ENCODE data around the gene RGS3.
A peak's percentile ranks its signal among the peaks of the same experiment; 100 is the strongest.
"Not testable (repeated sequence)": the region's sequence is repeated elsewhere in the genome, so short reads cannot be mapped to it uniquely, and the experiment has no call there.

The RGS3 gene

GRCh38 chr9:113463418-113464285 is at the start of gene RGS3:
TSS of gene RGS3 (plus strand) at chr9:113463727. CDS start at chr9:113463803, 76 bp downstream.
- DNase-seq: peak; percentile 73

GRCh38 chr9:113416149-113416721 is 47.3 kb upstream of the RGS3 start:
- DNase-seq: no peak

- no peak for DNase-seq
Observed at GRCh38 chr9:113417370-113417769, 46.2 kb upstream of the RGS3 start.

DNA sequence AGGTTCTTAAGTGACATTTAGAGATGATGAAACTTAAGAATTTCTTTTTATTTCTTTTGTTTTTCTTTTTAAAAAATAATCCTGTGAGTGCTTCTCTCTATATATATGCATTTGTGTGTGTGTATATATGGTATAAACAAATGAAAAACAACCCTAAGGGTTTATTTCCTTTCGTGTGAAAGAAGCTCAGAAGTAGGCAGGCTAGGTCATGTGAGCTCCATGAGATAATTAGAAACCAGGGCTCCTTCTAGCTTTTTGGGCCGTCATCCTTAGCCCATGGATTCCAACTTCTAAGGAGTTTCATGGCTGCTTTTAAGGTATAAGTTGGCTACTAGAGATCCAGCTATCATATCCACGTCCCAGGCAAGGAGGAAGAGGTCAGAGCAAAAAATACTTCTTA is 41.8 kb upstream of the RGS3 start:
- no peak for DNase-seq

DNA sequence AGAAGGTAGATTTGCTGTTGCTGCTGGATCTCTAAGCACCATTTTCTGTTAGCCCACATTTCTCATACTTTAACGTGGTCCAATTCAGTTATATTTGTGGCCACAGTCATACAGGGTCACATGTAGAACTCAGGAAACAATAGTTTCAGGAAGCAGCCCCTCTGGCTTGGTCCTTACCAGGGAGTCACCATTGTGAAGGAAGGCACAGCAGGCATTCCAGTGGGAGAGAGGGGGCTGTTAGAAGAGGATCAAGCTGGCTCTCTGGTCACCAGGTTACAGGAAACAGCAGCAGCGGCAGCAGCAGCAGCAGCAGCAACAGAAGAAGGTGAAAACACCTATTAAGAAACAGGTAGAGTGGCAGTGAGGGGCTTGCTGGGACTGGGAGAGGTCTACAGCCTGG is 38.5 kb upstream of the RGS3 start:
- no peak for DNase-seq

- DNase-seq: no peak
Observed at GRCh38 chr9:113426701-113427100, 36.8 kb upstream of the RGS3 start.

- DNase-seq: no peak
Observed at GRCh38 chr9:113427629-113428028, 35.9 kb upstream of the RGS3 start.

GRCh38 chr9:113428062-113428615 is 35.4 kb upstream of the RGS3 start:
- DNase-seq: no peak

DNA sequence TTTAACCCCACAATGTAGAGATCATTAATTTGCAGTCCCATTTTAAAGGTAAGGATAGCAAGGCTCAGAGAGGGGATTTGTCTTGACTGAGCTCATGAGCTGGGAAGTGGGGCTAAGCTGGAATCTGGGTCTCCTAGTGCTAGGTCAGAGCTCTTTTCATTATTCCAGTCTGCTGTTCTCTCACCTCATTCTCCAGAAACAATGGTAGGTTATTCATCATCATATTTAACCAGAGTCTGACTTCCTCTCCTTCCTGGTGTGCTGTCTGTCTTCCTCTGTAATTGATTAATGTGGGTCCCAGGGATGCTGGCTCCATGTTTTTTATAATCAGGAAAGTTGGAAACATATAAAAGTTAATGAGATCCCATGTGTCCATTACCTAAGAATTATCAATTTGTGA is 32.3 kb upstream of the RGS3 start:
- DNase-seq: no peak

DNA sequence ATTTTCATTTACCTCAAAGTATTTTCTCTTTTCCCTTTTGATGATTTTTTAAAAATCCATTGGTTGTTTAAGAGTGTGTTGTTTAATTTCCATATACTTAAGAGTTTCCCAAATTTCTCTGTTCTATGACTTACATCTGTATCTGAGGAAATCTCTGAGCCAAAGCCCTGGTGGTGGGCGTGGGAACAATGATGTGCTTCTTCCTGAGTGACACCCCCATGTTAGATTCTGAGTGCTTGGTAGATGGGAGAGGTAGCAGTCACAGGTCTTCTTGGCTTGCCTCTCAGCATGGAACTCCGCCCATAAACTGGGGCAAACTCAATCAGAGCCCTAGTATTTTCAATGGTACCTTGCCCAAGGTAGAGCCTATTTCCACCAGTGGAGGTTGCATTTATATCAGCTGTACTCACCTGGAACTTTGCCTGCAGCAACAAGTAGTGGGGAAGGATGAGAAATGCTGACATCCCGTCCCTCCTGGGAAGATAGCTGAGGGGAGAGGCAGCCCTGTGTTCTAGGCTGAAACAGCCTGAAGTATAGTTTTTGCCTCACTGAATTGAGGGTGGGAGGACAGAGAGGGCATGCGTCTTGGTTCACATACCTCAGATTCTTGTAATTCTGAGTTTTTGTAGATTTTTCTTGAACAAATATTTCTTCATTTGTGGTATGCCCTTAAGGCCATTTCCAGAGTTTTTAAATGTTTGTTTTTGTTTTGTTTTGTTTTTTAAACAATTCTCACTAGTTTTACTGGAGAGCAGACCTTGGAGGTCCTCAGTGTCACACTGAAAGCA is 26.6 kb upstream of the RGS3 start:
- DNase-seq: no peak

GRCh38 chr9:113437716-113438115 is 25.8 kb upstream of the RGS3 start:
- DNase-seq: not testable (repeated sequence)

DNA sequence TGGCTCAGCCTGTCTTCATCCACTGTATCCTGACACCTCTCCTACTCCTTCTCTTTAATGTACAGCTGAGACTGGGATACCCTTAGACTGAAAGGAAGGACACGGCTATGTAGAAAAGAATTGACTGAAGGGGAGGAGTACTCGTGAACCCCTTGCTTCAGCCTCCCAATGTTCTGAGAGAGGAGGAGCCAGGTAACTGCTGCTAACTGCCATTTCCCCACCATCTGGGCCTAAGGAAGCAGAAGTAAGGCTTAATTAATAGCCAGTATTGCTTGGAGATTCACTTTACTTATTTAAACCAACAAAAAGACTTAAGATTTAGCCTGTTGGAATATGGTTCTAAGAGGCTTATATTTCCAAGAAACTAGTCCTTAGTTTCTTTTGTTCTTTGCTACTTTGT is 18.8 kb upstream of the RGS3 start:
- no peak for DNase-seq

- DNase-seq: no peak
Observed at GRCh38 chr9:113446323-113446740, 17.2 kb upstream of the RGS3 start.

DNA sequence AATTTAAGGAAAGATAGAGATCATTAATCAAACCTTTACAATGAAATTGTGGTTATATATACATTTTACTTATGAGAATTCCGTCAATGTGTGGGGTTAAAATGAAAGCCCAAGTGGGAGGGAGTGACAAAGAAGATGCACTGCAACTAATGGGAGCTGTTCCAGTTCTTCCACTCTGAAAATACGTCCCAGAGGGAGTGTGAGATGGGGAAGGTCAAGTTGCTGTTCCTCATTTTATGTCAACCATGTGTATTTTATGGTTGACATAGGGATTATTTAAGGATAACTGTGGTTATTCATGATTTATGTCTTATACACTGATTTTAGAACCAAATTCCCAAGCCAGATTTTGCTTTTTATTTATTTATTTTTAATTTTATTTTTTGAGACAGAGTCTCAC is 14.2 kb upstream of the RGS3 start:
- DNase-seq: no peak

DNA sequence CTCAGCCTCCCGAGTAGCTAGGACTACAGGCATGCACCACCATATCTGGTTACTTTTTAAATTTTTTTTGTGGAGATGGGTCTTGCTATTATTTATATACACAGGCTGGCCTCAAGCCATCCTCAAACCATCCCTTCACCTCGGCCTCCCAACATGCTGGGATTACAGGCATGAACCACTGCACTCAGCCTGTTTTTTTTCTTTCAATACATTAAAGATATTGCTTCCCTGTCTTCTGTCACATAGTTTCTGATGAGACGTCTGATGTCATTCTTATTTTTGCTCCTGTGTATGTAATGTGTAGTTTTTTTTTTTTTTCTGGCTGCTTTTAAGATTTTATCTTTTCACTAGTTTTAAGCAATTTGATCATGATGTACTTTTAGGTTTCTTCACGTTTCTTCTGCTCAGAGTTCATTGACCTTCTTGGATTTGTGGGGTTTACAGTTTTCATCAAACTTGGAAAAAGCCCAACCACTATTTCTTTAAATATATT is 11.4 kb upstream of the RGS3 start:
- DNase-seq: no peak

DNA sequence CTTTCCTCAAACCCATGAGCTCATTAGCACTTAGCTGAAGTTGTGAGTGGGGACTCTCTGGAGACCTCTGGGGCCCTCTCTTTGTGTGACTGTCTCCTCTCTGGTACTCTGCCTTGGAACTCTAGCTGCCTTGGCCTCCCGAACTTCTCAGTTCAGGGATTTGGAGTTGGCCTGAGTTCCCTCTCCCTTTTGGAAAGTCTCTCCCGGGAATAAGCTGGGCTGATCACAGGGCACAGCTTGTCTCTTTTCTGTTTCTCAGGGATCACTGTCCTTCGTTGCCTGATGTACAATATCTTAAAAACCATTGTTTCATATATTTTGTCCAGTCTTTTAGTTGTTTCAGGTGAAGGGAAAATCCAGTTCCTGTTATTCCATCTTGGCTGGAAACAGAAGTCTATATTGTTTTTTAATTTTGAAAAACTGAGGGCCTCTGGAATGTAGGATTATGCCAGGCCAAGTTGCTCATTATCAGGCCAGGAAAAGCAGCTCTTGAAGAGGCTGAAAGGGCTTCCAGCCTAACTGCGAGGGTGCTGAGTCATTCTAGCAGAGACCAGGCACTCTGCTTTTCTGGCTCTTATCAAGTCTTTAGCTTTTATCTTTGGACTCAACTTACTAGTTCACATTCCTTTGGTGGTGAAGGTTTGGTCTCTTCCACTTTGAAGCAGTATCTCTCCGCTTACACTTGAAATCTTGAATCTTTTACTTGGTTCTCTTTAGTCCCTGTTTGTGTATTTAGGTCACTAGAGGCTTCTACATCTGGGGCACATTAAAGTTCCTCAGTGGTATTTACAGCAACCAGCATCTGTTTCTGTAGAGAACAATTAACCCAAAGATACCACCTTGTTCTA is 8.4 kb upstream of the RGS3 start:
- no peak for DNase-seq

DNA sequence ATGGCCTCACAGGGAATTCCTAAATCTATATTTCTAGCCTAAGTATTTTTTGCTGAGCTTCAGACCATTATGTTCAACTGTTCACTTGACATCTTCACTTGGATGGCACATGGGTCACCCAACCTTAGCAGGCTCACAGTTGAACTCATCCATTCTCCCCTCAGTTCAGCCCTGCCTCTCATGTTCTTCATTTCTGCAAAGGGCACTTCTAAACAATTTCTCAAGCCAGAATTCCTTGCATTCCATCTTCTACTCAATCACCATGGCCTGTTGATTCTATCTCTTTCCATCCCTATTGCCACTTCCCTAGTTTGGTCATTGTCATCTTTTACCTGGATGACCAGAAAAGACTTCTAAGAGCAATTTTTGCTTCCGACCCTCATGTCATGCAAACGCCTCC is 7.3 kb upstream of the RGS3 start:
- no peak for DNase-seq

GRCh38 chr9:113461285-113461684 is 2.2 kb upstream of the RGS3 start:
- no peak for DNase-seq

- no peak for DNase-seq
Observed at GRCh38 chr9:113461943-113462342, 1.6 kb upstream of the RGS3 start.

DNA sequence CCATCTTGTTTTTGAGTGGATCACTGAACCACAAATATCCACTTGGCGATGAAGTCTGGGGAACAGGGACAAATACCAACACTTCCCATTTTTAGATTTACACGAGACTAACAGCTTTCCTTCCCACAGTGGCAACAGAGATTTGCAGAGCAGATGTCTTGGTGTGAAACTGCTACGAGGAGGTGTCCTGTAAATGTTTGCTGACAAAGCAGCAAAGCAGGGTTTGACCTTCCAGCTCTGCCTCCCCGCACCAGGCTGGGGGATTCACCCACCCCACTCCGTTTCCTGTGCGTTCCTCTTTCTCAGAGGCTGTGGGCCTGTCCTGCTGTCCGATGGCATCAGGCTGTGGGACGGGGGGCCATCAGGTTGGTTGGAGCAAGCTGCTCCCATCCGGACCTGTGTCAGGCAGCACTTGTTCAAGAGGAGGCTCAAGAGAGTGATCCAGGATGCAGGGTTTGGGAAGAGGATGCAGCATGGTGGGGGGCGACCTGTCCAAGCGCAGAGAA is 693 bp upstream of the RGS3 start:
- DNase-seq: no peak

- no peak for DNase-seq
Observed at GRCh38 chr9:113464286-113464660, 746 bp downstream of the RGS3 start.

DNA sequence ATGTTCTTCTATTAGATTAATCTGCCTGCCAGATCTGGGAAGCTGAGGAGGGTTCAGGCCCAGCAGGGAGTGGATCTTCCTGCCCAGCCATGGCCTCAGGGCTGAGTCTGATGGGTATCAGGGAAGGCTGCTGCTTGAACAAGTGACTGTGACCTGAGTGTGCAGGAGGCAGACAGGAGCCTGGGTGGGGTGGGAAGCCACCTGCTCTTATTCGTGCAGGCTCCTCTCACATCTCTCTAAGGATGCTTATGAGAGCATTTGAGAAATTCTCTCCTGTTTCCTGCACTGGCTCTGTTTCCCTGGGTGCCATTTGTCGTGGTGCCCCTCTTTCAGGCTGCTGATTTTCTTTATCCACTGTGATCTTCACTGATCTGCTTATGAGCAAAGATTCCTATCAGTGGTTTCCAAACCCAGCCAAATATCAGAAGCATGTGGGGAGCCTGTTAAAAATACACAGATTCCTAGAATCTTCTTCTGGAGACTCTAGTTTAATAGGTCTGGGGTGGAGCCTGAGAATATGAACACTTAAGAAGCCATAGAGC is 2.1 kb downstream of the RGS3 start:
- DNase-seq: no peak
